Measurements from ENCODE around the gene COL20A1.
A peak's percentile ranks its signal among the peaks of the same experiment; 100 is the strongest.

Gene COL20A1

DNA sequence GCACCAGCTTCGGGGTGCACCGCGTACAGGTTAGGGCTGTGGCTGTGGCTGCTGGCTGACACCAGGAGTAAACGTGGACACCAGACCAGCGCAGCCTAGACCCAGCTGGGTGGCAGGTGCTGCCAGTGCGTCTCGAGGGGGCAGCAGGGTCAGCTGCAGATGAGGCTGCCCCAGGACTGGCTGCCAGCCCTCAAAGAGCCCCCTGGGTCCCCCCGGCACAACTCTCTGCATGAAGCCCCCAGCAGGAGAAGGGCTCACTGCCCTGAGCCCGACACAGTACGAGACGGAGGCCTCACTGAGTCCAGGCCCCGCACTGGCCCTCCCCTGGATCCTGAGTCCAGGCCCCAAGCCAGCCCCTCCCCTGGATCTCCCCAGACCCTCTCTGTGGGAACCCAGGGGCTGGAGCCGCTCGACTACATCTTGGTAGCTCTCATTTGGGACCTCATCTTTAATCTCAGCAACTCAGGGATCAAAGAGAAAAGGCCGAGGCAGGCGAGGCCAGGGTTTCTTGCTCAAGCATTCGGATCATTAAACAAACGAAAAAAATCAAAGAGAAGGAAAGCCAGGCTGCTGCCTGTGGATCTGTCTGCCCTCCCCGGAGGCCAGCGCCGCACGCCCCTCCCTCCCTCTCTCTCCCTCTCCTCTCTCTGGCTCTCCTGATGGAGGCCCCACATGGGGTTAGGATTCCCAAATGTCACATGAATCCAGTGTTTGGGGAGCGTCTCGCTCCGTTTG, 31.8 kb upstream of the COL20A1 start:
- DNase-seq (ENCODE audit: low read depth in 1 of 2, low spot score in 1 of 2): no peak

DNA sequence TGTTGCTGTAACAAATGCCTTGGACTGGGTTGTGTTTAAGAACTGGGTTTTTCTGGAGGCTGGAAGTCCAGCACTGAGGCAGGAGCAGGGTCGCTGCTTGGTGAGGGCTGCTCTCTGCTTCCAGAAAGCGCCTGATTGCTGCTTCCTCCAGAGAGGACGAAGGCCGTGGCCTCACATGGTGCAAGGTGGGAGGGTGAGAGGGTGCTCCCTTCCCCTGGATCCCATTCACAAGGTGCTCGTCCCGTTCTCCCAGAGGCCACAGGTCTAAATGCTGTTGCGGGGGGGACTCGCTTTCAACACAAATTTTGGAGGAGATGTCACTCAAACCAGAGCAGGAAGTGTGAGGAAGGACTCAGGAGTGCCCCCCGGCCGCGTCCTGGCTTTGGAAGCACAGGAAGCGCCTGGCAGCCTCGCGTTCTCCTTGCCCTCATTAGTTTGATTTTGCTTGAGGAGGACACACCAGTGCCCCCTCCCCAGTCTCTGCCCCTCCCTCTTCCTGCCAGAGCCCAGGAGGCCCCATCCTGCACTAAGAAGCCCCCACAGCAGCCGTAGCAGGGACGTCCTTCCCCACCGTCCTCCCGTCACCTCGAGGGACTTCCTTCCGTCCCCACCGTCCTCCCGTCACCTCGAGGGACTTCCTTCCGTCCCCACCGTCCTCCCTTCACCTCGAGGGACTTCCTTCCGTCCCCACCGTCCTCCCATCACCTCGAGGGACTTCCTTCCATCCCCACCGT, 31.0 kb upstream of the COL20A1 start:
- DNase-seq (ENCODE audit: low read depth in 1 of 2, low spot score in 1 of 2): no peak

DNA sequence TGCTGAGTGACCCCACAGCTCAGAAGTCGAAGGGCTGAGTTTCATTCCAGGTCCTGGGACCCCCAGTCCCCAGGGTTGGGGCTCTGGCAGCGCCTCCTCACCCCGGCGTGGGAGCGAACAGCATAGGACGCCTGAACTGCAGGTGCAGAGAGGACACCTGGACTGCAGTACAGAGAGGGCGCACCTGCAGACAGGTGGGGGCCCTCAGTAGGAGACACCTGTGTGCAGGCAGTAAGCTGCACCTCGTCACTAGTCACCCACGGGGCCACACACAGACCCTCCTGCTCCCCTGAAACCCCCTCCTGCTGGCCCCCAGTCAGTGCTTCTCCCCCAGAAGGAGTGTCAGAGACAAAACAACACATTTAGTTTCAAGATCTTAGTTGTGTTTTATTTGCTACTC, 30.1 kb upstream of the COL20A1 start:
- DNase-seq (ENCODE audit: low read depth in 1 of 2, low spot score in 1 of 2): no peak

DNA sequence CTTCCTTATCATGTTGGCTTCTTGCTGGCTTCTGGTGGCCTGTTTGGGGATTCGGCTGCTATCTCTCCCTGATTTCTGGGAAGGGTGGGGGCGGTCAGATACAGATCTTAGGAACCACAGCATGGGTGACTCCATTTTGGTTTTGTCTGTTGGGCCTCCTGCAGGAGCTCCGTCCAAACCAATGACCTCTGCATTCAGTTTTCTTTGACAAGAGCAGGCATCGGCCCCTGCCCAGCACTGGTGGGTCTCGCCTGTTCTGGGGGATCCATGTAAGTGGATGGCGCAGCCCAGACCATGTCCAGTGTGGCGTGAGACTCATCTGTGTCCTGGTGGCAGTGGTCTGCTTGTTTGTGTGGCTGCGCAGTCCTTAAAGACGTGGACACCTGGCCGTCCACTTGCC, 29.0 kb upstream of the COL20A1 start:
- no peak for DNase-seq (ENCODE audit: low read depth in 1 of 2, low spot score in 1 of 2)

DNA sequence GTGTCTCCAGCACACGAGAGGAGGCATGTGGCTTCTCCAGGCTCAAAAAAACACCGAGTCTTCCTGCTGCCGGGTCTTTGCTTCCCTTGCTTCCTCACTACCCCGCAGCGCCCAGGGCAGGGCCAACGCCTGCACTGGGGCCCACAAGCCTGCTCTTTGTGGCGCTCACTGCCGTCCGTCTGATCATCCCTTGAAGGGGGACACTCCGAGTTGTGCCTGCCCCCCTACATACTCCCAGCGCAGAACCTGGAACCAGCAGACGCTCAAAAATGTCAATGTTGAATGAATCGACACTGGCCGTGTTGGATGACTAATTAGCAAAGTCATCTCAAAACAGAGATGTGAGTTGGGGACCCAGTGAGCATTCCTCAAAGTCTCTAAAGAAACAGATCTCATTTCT, 28.5 kb upstream of the COL20A1 start:
- DNase-seq (ENCODE audit: low read depth in 1 of 2, low spot score in 1 of 2): no peak

DNA sequence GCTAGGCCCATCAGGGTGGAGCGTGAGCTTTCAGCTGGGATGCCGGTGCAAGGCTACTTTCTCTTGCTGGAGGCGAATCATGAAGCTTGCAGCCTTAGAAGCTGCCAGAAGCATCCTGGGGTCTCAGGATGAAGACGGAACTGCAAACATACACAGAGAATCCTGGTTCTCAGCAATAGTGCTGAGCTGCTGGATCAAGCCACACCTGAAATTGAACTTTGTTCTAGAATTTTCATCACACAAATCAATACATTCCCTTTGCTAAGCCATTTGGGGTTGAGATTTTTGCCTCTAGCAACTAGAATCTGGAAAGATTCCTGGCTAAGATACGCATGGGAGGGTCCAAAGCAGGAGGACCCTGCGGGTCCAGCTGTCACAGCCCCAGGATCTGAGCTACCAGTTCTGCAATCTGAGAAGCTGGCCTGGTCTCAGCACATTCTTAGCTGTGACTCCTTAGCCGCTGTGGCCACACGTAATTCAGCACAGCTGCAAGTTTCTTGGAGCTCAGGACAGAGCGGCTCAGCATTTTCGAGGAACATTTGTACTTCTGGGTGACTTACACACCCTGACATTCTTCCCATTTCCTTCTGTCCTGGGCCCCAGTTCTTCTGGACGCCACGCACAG, 27.0 kb upstream of the COL20A1 start:
- DNase-seq (ENCODE audit: low read depth in 1 of 2, low spot score in 1 of 2): no peak

DNA sequence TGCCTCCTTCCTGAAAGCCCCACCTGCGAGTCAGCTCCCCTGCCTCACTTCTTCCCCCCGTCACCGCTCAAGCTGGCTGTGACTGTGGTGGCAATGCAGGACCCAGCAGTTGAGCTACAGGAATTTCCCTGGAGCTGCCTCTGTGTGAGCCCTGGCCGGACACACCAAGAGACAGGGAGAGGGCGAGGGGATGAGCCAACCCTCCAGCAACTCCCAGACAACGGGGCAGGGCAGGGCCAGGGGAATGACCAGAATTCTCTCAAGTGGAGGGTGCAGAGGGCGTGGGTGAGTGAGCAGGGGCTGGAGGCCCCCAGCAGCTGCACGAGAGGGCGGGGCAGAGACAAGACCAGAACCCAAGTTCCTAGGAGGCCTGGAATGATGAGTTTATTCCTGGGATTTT, 25.3 kb upstream of the COL20A1 start:
- DNase-seq (ENCODE audit: low read depth in 1 of 2, low spot score in 1 of 2): no peak

DNA sequence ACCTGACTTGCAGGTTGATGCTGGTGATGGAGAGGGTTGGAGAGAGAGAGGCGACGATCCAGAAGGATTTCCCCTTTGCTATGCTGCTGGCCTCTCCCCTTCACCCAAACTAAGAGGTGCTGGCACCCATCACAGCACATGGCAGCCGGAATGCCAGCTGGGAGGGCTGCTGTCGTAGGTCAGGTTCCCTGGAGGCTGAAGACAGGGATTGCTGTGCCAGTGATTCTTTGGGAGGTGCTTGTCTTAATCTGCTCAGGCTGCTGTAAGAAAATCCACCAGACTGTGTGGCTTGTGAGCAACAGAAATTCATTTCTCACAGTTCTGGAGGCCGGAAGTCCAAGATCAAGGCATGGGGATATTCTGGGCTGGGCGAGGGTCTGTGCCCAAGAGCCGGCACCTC, 24.7 kb upstream of the COL20A1 start:
- DNase-seq (ENCODE audit: low read depth in 1 of 2, low spot score in 1 of 2): no peak

DNA sequence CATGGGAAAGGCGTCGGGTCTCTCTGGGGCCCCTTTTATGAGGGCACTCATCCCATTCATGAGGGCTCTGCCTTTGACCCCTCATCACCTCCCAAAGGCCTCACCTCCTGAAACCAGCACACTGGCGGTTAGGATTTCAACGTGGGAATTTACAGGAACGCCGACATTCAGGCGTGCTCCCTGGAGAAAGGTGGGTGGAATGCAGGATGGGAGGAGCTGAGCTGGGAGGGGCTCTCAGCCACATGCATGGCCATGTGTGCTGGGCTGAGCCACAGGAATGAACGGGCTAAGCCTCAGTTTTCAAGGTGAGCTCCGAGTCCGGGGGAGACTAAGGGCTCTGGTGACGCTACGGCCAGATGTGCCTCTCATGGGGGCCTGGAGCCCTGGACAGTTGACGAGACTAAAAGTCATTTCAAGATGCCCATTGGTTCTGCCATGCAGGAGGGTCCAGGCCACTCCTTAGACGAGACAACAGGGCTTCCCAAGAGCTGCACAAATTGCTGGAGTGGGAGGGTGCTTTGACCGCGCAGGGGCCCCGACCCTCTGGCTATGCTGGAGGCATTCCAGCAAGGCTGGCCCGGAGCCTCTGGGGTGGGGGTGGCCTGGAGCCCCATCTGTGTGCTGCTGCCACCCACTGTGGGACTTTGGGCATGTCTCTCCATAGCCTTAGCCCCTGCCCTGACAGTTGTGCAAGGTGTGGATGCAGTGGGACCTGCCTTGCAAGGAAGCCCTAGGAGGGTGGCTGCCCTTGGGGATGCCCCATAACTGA, 24.1 kb upstream of the COL20A1 start:
- no peak for DNase-seq (ENCODE audit: low read depth in 1 of 2, low spot score in 1 of 2)

DNA sequence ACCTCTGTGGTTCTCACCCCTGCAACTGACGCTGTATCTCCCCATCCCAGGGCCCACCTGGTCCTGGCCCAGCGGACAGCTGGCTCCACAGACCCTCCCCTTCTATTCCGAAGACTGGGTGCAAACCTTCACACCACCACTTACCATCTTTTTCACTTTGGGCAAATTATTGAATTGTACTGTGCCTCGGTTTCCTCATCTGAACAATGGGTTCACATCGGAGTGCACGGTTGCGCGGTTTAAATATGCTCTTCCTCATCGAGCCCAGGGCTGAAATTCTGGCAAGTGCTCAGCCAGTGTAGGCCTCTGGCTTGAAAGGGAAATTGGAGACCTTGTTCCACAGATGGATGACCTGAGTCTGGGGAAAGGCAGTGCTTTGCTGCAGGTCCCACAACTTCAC, 23.3 kb upstream of the COL20A1 start:
- no peak for DNase-seq (ENCODE audit: low read depth in 1 of 2, low spot score in 1 of 2)

DNA sequence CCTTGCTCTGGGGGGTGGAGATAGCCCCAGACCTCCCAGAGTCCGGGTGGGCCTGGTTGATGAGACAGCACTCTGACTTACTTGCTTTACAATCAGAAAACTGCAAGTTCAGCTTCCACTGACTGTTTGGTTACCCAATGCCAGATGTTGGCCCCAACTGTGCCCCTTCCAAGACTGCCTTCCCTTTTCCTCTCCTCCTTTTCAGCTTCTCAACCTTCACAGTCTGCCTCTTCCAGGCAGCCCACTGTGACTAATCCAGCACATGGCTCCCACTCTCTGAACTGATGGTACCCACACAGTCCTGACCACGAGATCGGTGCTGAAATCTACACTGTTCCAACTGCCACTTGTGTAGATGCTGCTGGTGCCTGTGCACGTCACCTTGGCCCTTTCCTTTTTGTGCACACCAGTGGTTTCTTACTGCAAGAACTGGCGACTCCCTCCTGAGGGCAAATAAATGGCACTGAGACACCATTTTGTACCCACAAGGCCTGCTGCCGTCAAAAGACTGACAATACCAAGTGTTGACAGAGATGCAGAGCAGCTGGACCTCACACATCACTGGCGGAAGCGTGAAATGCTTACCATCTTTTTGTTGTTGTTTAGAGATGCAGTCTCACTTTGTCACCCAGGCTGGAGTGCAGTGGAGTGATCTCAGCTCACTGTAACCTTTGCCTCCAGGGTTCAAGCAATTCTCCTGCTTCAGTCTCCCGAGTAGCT, 22.2 kb upstream of the COL20A1 start:
- DNase-seq (ENCODE audit: low read depth in 1 of 2, low spot score in 1 of 2): no peak

DNA sequence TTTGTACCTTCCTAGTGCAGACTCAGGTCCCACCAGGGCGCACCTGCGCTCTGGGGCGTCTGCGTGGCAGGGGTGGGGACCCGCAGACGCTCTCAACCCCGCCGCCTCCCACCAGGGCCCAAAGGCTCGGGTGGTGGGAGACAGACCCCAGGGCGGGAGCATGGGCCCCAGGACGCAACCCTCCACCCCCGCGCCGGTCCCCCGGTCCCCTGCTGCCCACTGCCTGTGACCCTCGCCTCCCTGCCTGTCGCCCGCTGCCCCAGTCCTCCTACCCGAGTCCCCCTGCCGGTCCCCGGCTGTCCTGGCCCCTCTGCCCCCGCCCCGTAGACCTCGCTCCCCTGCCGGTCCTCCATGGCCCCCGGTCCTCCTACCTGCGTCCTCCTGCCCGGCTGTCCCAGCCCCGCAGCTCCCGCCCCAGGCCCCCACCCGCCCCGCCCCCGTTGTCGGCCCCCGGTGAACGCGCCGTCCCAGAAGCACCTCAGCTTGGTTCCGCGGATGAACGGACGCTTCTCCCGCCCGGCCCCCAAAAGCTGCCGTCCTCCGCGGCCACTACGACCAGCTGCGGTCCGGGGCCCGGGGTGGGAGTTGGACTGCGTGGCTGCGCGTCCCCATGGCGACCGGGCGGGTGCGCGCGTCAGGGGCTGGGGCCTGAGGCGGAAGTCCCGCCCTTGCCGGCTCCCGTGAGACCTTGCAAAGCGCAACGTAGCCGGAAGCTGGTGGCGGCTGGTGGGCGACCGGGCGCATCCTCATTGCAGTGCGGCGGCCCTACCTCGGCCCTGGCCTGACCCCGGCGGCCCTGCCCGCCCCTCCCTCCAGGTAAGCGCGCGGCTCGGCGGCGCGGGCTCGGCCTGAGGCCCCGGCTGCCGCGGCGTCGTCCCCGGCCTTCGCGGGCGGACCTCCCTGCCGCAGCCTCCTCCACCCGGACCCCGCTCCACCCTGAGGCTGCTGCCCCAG, 20.6 kb upstream of the COL20A1 start, which contains the start of gene ARFGAP1:
Gene ARFGAP1, plus strand, starts transcription at position 709 of the 954 bp plus-strand sequence. CDS start 2,768 bp downstream, outside the sequence.
- peak; percentile 78 to 83 for DNase-seq (ENCODE audit: low read depth in 1 of 2, low spot score in 1 of 2)

DNA sequence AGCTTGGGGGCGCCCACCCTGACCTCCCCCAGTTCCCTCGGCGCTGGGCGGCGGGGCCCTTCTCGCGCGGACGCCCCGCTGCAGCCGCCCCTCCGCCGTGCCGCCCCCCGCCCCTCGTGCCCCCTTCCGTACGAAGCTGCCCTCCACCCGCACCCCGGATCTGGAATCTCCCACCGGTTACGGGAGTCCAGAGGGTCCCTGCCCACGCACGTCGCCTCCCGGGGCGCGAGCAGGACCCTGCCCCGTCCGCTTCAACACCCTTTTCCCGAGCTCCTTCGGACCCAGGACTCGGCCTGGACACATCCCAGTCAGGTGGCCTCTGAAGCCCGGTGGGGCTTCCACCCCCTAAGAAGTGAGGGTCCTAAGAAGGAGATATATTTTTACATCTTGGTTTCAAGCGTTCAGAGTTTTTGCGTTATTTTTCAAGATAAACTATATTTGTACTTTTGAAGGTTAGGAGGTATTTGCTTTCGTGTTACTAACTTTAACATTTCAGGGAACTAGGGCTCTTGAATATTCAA, 19.9 kb upstream of the COL20A1 start:
- no peak for DNase-seq (ENCODE audit: low read depth in 1 of 2, low spot score in 1 of 2)

DNA sequence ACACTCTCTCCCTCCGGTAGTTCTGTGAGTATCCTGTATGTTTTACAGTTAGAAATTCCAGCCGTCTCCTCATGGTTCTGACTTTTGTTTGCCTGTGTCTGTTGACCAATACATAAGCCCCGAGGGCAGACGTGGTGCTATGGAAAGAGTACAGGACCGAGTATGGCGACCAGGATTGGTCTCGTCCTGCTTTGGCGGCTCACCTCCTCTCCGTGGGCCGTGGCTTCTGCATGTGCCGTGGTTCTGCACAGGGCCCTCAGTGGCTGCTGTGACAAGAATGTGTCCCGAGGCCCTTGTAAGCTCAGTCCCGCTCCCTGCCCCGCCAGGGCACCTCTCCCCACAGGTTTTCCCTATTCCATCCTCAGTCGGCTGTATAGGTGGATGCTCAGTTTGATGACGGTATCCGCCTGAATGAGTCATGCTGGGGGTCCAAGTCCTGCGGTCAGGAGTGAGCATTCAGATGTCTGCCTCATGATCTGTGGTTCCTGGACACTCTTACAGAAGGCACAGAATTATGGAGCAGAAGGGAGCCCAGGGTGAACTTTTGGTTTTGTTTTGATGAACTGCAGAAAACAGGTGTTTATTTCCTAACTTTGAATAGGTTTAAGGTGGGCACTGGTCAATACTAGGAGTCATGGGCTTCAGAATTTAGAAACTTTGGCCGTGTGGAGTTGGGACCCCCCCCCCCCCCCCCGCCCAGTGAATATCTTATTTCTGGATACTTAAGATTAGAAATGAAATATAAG, 19.2 kb upstream of the COL20A1 start:
- no peak for DNase-seq (ENCODE audit: low read depth in 1 of 2, low spot score in 1 of 2)

DNA sequence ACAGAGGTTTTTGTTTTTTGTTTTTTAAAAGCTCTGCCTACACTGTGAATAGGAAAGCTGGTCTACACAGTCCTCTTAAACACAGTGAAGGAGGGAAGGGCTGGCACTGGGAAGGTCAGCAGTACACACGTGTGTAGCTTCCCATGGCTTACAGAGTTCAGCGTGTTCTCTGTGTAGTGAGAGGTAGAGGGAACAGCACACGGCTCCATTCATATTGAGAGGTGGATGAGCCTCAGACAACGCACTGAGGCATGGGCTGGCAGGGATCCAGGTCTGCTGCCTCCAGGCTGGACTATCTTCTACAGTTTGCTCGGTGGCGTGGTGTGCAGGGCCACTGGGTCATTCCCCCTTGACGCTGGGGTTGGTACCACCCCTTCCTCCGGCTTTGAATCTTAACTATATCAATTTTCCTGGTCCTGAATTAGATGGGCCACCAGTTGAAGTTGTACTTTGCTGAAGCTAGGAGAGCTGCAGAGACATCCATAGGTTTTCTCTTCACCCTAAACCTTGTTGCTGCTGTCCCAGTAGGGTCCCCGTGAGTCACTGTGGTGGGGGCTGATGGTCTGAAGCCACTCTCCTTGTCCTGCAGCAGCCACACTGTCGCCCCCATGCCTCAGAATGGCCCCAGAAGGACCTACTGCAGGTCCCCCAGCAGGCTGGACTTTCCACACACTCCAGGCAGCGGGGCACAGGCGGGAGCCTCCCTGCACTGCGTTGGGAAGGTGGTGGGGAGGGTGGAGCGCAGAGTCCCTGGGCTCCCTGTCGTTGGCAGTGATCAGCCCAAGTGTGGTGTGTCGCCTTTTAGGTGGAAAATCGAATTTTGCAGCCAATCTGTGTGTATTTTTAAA, 18.4 kb upstream of the COL20A1 start:
- no peak for DNase-seq (ENCODE audit: low read depth in 1 of 2, low spot score in 1 of 2)

DNA sequence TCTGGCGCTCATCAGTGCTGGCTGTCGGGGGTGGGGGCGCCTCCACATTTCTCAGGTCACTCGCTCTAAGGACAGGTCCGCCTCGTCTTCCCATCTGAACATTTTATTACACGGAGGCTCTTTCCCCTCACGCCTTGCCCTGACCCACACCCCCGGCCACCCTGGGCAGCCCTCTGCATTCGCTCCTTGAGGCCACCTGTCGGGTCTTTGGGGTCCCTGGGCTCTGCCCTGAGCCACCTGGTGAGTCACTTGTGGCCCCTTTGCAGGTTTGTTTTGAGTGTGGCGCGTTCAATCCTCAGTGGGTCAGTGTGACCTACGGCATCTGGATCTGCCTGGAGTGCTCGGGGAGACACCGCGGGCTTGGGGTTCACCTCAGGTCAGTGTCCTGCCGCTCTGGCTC, 17.2 kb upstream of the COL20A1 start:
- DNase-seq (ENCODE audit: low read depth in 1 of 2, low spot score in 1 of 2): no peak

DNA sequence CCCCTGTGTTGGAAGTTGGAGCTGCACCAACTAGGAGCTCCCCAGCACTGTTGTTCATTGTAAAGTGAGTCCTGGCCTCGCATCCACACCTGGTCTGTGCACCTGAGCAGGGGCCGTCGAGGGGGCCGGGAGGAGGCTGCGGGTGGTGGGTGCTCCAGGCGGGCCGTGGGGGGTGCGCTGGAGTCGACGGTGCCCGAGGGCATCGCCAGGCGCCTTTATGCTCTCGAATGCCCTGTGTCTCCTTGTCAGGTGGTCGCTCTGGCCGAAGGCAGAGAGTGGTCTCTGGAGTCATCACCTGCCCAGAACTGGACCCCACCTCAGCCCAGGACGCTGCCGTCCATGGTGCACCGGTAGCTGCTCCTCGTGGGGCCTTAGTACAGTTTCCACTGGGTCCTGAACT, 16.0 kb upstream of the COL20A1 start:
- no peak for DNase-seq (ENCODE audit: low read depth in 1 of 2, low spot score in 1 of 2)
